NB4 (cell line): ENCODE measurements around the gene AGPAT3.

Experiments
- MAX ChIP-seq: IDR thresholded peaks from 2 replicates; pipeline ENCODE4 v1.6.1; 2011; ENCODE audit warnings: low read depth, low read length
- MYC ChIP-seq: IDR thresholded peaks from 2 replicates; pipeline ENCODE4 v1.6.1; 2011; ENCODE audit warnings: low read depth, low read length
- POLR2A ChIP-seq: IDR thresholded peaks from 2 replicates; pipeline ENCODE4 v1.6.1; 2011; ENCODE audit warnings: mild to moderate bottlenecking; ENCODE audit not compliant: insufficient read length; ENCODE audit errors: extremely low read depth
- TF ChIP-seq, protein P1 (sequence below): IDR thresholded peaks from one replicate; pipeline ENCODE4 v1.5.1; 2012; ENCODE audit warnings: low read depth, low read length

DNA sequence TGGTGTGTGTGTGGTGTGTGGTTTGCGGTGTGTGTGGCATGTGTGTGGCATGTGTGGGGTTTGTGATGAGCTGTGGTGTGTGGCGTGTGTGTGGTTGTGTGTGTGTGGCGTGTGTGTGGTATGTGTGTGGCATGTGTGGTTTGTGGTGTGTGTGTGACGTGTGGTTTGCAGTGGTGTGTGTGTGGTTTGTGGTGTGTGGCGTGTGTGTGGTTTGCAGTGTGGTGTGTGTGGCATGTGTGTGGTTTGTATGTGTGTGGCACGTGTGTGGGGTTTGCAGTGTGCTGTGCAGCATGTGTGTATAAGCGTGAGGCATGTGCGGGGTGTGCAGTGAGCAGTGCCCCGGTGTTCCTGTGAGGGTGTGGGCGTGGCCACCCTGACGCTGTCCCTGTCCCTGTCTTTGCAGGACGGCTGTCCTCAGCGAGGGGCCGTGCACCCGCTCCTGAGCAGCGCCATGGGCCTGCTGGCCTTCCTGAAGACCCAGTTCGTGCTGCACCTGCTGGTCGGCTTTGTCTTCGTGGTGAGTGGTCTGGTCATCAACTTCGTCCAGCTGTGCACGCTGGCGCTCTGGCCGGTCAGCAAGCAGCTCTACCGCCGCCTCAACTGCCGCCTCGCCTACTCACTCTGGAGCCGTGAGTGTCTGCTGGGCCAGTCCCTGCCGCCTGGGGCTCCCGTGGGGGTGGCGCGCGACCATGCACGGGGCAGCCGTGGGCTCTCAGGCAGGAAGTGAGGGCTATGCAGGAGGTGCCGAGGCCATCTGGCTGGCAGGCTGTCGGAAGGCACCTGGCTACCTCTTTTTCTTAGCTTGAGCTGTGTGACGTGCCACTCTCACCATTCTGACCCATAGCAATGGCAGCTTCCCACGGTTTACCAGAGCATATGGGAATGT lies 94.5 kb downstream of the AGPAT3 start:
- TF ChIP-seq, protein P1, sequence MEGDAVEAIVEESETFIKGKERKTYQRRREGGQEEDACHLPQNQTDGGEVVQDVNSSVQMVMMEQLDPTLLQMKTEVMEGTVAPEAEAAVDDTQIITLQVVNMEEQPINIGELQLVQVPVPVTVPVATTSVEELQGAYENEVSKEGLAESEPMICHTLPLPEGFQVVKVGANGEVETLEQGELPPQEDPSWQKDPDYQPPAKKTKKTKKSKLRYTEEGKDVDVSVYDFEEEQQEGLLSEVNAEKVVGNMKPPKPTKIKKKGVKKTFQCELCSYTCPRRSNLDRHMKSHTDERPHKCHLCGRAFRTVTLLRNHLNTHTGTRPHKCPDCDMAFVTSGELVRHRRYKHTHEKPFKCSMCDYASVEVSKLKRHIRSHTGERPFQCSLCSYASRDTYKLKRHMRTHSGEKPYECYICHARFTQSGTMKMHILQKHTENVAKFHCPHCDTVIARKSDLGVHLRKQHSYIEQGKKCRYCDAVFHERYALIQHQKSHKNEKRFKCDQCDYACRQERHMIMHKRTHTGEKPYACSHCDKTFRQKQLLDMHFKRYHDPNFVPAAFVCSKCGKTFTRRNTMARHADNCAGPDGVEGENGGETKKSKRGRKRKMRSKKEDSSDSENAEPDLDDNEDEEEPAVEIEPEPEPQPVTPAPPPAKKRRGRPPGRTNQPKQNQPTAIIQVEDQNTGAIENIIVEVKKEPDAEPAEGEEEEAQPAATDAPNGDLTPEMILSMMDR = no peak
- TF ChIP-seq POLR2A (no peak), MAX (no peak), MYC (no peak)
